HFF-Myc (cell line): ENCODE data around the gene MRRF.

Experiments
- DNase-seq: peaks from one replicate; pipeline ENCODE4 v3.0.0-alpha.2; 2011; ENCODE audit warnings: low read depth; ENCODE audit errors: extremely low read depth
- H3K4me3 ChIP-seq: replicated peaks from 2 replicates; pipeline ENCODE4 v1.5.1; 2011; ENCODE audit warnings: low read depth, mild to moderate bottlenecking, control low read depth, low read length
- CTCF ChIP-seq: IDR thresholded peaks from 2 replicates; pipeline ENCODE4 v1.5.1; 2012; ENCODE audit warnings: mild to moderate bottlenecking, low read depth, low read length, control low read depth; ENCODE audit errors: missing control alignments

Gene MRRF

GRCh38 chr9:122258886-122259415 is 5.7 kb upstream of the MRRF start:
- no peak overlapping the region for H3K4me3 ChIP-seq
- TF ChIP-seq CTCF = no peak
- no peak for DNase-seq

GRCh38 chr9:122261469-122261881 is 3.2 kb upstream of the MRRF start:
- no peak for TF ChIP-seq CTCF
- H3K4me3 ChIP-seq = no peak overlapping the region
- DNase-seq = no peak

GRCh38 chr9:122262073-122262472 is 2.6 kb upstream of the MRRF start:
- no peak for TF ChIP-seq CTCF
- DNase-seq = no peak
- no peak overlapping the region for H3K4me3 ChIP-seq

GRCh38 chr9:122263699-122264349 is 858 bp upstream of the MRRF start:
- TF ChIP-seq CTCF = no peak
- no peak for DNase-seq
- peak overlapping the region; percentile 80 for H3K4me3 ChIP-seq

GRCh38 chr9:122265149-122265915 is 650 bp downstream of the MRRF start:
- DNase-seq = no peak
- no peak for TF ChIP-seq CTCF
- peak overlapping the region; percentile 80 for H3K4me3 ChIP-seq

GRCh38 chr9:122268041-122268814 is 3.5 kb downstream of the MRRF start:
- no peak for TF ChIP-seq CTCF
- H3K4me3 ChIP-seq = no peak overlapping the region
- DNase-seq = no peak
